Amygdala (tissue), 56 donors: ENCODE data around the gene HMGXB4.

Experiments
- DNase-seq, 56 donors: peaks; one replicate each; lab custom pipeline; 2025; lab: John Stamatoyannopoulos, UW

Gene HMGXB4

GRCh38 chr22:35253946-35254345 is 3.3 kb upstream of the HMGXB4 start:
- no peak for DNase-seq

- no peak for DNase-seq
Observed at GRCh38 chr22:35257002-35257320, 332 bp upstream of the HMGXB4 start.

- DNase-seq, result peak in 2 of 56 donors; percentile 7 to 17
Observed at GRCh38 chr22:35258191-35258988, 1.1 kb downstream of the HMGXB4 start.

GRCh38 chr22:35264986-35265385 is 7.7 kb downstream of the HMGXB4 start:
- DNase-seq, result no peak

- no peak for DNase-seq
Observed at GRCh38 chr22:35266277-35266676, 9.0 kb downstream of the HMGXB4 start.

- DNase-seq, result no peak
Observed at GRCh38 chr22:35269630-35270029, 12.3 kb downstream of the HMGXB4 start.

- no peak for DNase-seq
Observed at GRCh38 chr22:35274154-35274871, 17.0 kb downstream of the HMGXB4 start.

- no peak for DNase-seq
Observed at GRCh38 chr22:35275580-35275979, 18.3 kb downstream of the HMGXB4 start.

- DNase-seq, result no peak
Observed at GRCh38 chr22:35276019-35276418, 18.7 kb downstream of the HMGXB4 start.

GRCh38 chr22:35288116-35288515 is 30.8 kb downstream of the HMGXB4 start:
- DNase-seq, result no peak

- DNase-seq, result no peak
Observed at GRCh38 chr22:35292786-35293185, 35.5 kb downstream of the HMGXB4 start.

GRCh38 chr22:35296051-35296450 is 38.8 kb downstream of the HMGXB4 start:
- no peak for DNase-seq

- peak in 4 of 56 donors; percentile 46 to 58 (median 54) for DNase-seq
Observed at GRCh38 chr22:35299217-35299672, 42.0 kb downstream of the HMGXB4 start.

- DNase-seq, result peak; percentile 71 to 100 (median 96)
Observed at GRCh38 chr22:35299673-35300499, 42.6 kb downstream of the HMGXB4 start, which contains the start of gene TOM1. Gene TOM1, plus strand, starts transcription at chr22:35299894. Its CDS starts 35 bp downstream, at chr22:35299929.

- peak in 1 of 56 donors; percentile 9 for DNase-seq
Observed at GRCh38 chr22:35301372-35301874, 44.1 kb downstream of the HMGXB4 start.

- no peak for DNase-seq
Observed at GRCh38 chr22:35303029-35303624, 45.8 kb downstream of the HMGXB4 start.

GRCh38 chr22:35305525-35306070 is 48.3 kb downstream of the HMGXB4 start:
- DNase-seq, result no peak

- DNase-seq, result no peak
Observed at GRCh38 chr22:35306350-35306967, 49.2 kb downstream of the HMGXB4 start.

GRCh38 chr22:35307372-35307771 is 50.1 kb downstream of the HMGXB4 start:
- no peak for DNase-seq

- no peak for DNase-seq
Observed at GRCh38 chr22:35307892-35308291, 50.6 kb downstream of the HMGXB4 start.
